H9 (cell line): Measurements from ENCODE around the gene GALT. TPM values are rescaled to one million over a fixed set of nuclear protein-coding genes. Genes with fewer than 3 reads are reported as not detected.

Experiments
- DNase-seq: peaks from one replicate; pipeline ENCODE4 v3.0.0-alpha.2; 2017
- H2AFZ ChIP-seq: one replicate; pipeline ENCODE4 v1.6.1; 2013; ENCODE audit warnings: mild to moderate bottlenecking, low read length, control low read depth, moderate library complexity
- H2AK5ac ChIP-seq: 2 replicates; pipeline ENCODE4 v1.6.1; 2013; ENCODE audit warnings: low read length, control low read depth, mixed read lengths; ENCODE audit not compliant: insufficient read length
- H2BK120ac ChIP-seq: one replicate; pipeline ENCODE4 v1.6.1; 2013; ENCODE audit warnings: low read depth, mild to moderate bottlenecking, low read length, control low read depth, inconsistent platforms; ENCODE audit not compliant: poor library complexity, severe bottlenecking
- H2BK12ac ChIP-seq: 2 replicates; pipeline ENCODE4 v1.6.1; 2013; ENCODE audit warnings: low read length, control low read depth, mixed read lengths, low read depth; ENCODE audit not compliant: insufficient read length
- H2BK15ac ChIP-seq: 2 replicates; pipeline ENCODE4 v1.6.1; 2013; ENCODE audit warnings: low read depth, low read length, control low read depth
- H2BK20ac ChIP-seq: one replicate; pipeline ENCODE4 v1.6.1; 2013; ENCODE audit warnings: low read depth, mild to moderate bottlenecking, low read length, control low read depth, inconsistent platforms; ENCODE audit not compliant: poor library complexity, severe bottlenecking
- H2BK5ac ChIP-seq: 2 replicates; pipeline ENCODE4 v1.6.1; 2013; ENCODE audit warnings: low read length, control low read depth, mixed read lengths; ENCODE audit not compliant: insufficient read length
- H3K14ac ChIP-seq: 2 replicates; pipeline ENCODE4 v1.6.1; 2013; ENCODE audit warnings: low read length, control low read depth; ENCODE audit not compliant: insufficient read depth
- H3K18ac ChIP-seq: 2 replicates; pipeline ENCODE4 v1.6.1; 2013; ENCODE audit warnings: low read depth, mild to moderate bottlenecking, mixed read lengths, low read length, control low read depth; ENCODE audit not compliant: insufficient read length
- H3K23ac ChIP-seq: 2 replicates; pipeline ENCODE4 v1.6.1; 2013; ENCODE audit warnings: low read length, control low read depth, mixed read lengths, low read depth; ENCODE audit not compliant: insufficient read length
- H3K23me2 ChIP-seq: 2 replicates; pipeline ENCODE4 v1.6.1; 2013; ENCODE audit warnings: low read depth, mild to moderate bottlenecking, mixed read lengths, low read length, control low read depth; ENCODE audit not compliant: insufficient read length, poor library complexity, severe bottlenecking
- H3K27ac ChIP-seq: 2 replicates; pipeline ENCODE4 v1.5.1; 2013; ENCODE audit warnings: low read length, control low read depth, mixed read lengths, low read depth; ENCODE audit not compliant: insufficient read length
- H3K27me3 ChIP-seq: 2 replicates; pipeline ENCODE4 v1.6.1; 2013; ENCODE audit warnings: low read length, control low read depth, inconsistent platforms; ENCODE audit not compliant: insufficient read depth
- H3K4ac ChIP-seq: 2 replicates; pipeline ENCODE4 v1.6.1; 2013; ENCODE audit warnings: low read depth, mild to moderate bottlenecking, control low read depth, inconsistent platforms, low read length, moderate library complexity
- H3K4me1 ChIP-seq: 2 replicates; pipeline ENCODE4 v1.6.1; 2013; ENCODE audit warnings: low read length, control low read depth, inconsistent platforms; ENCODE audit not compliant: insufficient read depth
- H3K4me2 ChIP-seq: 2 replicates; pipeline ENCODE4 v1.6.1; 2013; ENCODE audit warnings: low read length, control low read depth, mixed read lengths; ENCODE audit not compliant: insufficient read length, insufficient read depth
- H3K56ac ChIP-seq: 2 replicates; pipeline ENCODE4 v1.6.1; 2013; ENCODE audit warnings: low read depth, mild to moderate bottlenecking, mixed read lengths, low read length, control low read depth; ENCODE audit not compliant: insufficient read length
- H3K79me1 ChIP-seq: 2 replicates; pipeline ENCODE4 v1.6.1; 2013; ENCODE audit warnings: low read depth, mild to moderate bottlenecking, moderate library complexity, low read length, control low read depth, inconsistent platforms; ENCODE audit not compliant: insufficient read depth, poor library complexity, severe bottlenecking
- H3K79me2 ChIP-seq: 2 replicates; pipeline ENCODE4 v1.6.1; 2013; ENCODE audit warnings: low read length, control low read depth, inconsistent platforms; ENCODE audit not compliant: insufficient read depth
- H3K9ac ChIP-seq: 2 replicates; pipeline ENCODE4 v1.6.1; 2013; ENCODE audit warnings: low read length, control low read depth, mixed read lengths; ENCODE audit not compliant: insufficient read length; ENCODE audit errors: extremely low read depth
- H3K9me3 ChIP-seq: one replicate; pipeline ENCODE4 v1.6.1; 2013; ENCODE audit warnings: low read depth, low read length, inconsistent platforms; ENCODE audit not compliant: control insufficient read depth
- H3T11ph ChIP-seq: one replicate; pipeline ENCODE4 v1.6.1; 2013; ENCODE audit warnings: mild to moderate bottlenecking, low read length, control low read depth, inconsistent platforms
- H4K20me1 ChIP-seq: one replicate; pipeline ENCODE4 v1.6.1; 2013; ENCODE audit not compliant: control insufficient read depth, insufficient read length, insufficient read depth
- H4K5ac ChIP-seq: 2 replicates; pipeline ENCODE4 v1.6.1; 2013; ENCODE audit warnings: low read depth, mild to moderate bottlenecking, mixed read lengths, low read length, control low read depth; ENCODE audit not compliant: insufficient read length
- H4K8ac ChIP-seq: replicated peaks from 2 replicates; pipeline ENCODE4 v1.6.1; 2013; ENCODE audit warnings: low read length, control low read depth, mixed read lengths, low read depth; ENCODE audit not compliant: insufficient read length
- H4K91ac ChIP-seq: 2 replicates; pipeline ENCODE4 v1.6.1; 2013; ENCODE audit warnings: low read depth, mild to moderate bottlenecking, moderate library complexity, mixed read lengths, low read length, control low read depth; ENCODE audit not compliant: insufficient read length
- H3K27ac Mint-ChIP-seq, 3 experiments: 2 replicates in 2 of 3; 3 replicates in 1 of 3; pipeline ENCODE4 v1.8.0; 2020 to 2021; ENCODE audit warnings: mixed read lengths in 3 of 3, mild to moderate bottlenecking in 1 of 3, moderate library complexity in 1 of 3
- H3K27me3 Mint-ChIP-seq: 2 replicates; pipeline ENCODE4 v1.8.0; 2021; ENCODE audit warnings: low read depth, mild to moderate bottlenecking, moderate library complexity, mixed read lengths
- H3K36me3 Mint-ChIP-seq, 3 experiments: 2 replicates in 2 of 3; 3 replicates in 1 of 3; pipeline ENCODE4 v1.8.0; 2020 to 2021; ENCODE audit warnings: low read depth in 3 of 3, mixed read lengths in 3 of 3; ENCODE audit not compliant: insufficient read depth in 1 of 3
- H3K4me1 Mint-ChIP-seq, 2 experiments: 2 replicates each; pipeline ENCODE4 v1.8.0; 2020; ENCODE audit warnings: mixed read lengths in 2 of 2
- H3K4me3 Mint-ChIP-seq, 2 experiments: 2 replicates in 1 of 2; 3 replicates in 1 of 2; pipeline ENCODE4 v1.8.0; 2020 to 2021; ENCODE audit warnings: mild to moderate bottlenecking in 2 of 2, mixed read lengths in 2 of 2, moderate library complexity in 1 of 2
- H3K9me3 Mint-ChIP-seq, 2 experiments: 2 replicates in 1 of 2; 3 replicates in 1 of 2; pipeline ENCODE4 v1.8.0; 2020; ENCODE audit warnings: mild to moderate bottlenecking in 2 of 2, mixed read lengths in 2 of 2, moderate library complexity in 1 of 2
- total RNA-seq: library from RNA; stranded (reverse); gene quantifications from 2 replicates; pipeline ENCODE4 v1.2.1, GENCODE V29; 2021
- TF ChIP-seq, protein P1 (sequence below): fragments of 200-600 bp; sonication (generic); conservative IDR thresholded peaks from 3 replicates; pipeline ENCODE4 v1.8.0; 2021; ENCODE audit warnings: antibody characterized with exemption, mild to moderate bottlenecking

GALT gene
- total RNA-seq, 1 experiment from 2014 or later = 41.5 TPM

DNA sequence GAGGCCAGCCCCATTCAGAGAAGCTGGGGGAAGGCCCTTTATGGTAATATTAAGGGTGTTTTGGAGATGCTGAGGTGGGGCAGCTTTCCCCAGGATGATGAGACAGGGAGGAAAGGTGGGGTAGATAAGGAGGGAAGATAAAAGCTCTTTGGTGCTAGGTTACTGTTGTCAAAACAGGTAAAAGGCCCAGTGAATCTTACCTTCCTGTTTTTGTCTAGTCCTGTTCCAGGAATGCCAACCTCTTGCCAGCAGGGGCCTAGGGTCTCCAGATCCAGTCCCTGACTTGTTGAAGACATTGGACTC, 16.8 kb downstream of the GALT start:
- H4K91ac ChIP-seq = no peak overlapping the region
- TF ChIP-seq, protein P1, sequence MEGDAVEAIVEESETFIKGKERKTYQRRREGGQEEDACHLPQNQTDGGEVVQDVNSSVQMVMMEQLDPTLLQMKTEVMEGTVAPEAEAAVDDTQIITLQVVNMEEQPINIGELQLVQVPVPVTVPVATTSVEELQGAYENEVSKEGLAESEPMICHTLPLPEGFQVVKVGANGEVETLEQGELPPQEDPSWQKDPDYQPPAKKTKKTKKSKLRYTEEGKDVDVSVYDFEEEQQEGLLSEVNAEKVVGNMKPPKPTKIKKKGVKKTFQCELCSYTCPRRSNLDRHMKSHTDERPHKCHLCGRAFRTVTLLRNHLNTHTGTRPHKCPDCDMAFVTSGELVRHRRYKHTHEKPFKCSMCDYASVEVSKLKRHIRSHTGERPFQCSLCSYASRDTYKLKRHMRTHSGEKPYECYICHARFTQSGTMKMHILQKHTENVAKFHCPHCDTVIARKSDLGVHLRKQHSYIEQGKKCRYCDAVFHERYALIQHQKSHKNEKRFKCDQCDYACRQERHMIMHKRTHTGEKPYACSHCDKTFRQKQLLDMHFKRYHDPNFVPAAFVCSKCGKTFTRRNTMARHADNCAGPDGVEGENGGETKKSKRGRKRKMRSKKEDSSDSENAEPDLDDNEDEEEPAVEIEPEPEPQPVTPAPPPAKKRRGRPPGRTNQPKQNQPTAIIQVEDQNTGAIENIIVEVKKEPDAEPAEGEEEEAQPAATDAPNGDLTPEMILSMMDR = no peak
- H3K23me2 ChIP-seq = peaks cover 13% of the 10 kb centered on the region
- no peak overlapping the region for H3K27ac ChIP-seq
- Mint-ChIP-seq H3K36me3 (peaks cover 6 to 9% (median 8%) of the 10 kb centered on the region in 3 experiments; a peak in 6 of 7 replicates), H3K27me3 (peaks cover 1% of the 10 kb centered on the region; the same call in 1 of the 2 replicates), H3K27ac (no peak overlapping the region; a peak in 2 of 7 replicates), H3K9me3 (no peaks in the 10 kb centered on the region), H3K4me1 (peaks cover 7 to 8% of the 10 kb centered on the region in 2 experiments), H3K4me3 (no peak overlapping the region)
- H3K9ac ChIP-seq = no peak overlapping the region
- H3K9me3 ChIP-seq = no peaks in the 10 kb centered on the region
- no peak overlapping the region for H3K56ac ChIP-seq
- H2BK120ac ChIP-seq = no peak overlapping the region
- no peak overlapping the region for H4K5ac ChIP-seq
- H2AFZ ChIP-seq = no peak overlapping the region
- H3K27me3 ChIP-seq = no peaks in the 10 kb centered on the region
- DNase-seq = no peak
- H3K4me1 ChIP-seq = no peaks in the 10 kb centered on the region
- no peak overlapping the region for H2AK5ac ChIP-seq
- H2BK15ac ChIP-seq = no peak overlapping the region
- no peak overlapping the region for H3K14ac ChIP-seq
- no peak overlapping the region for H3K23ac ChIP-seq
- H3K4me2 ChIP-seq = no peak overlapping the region
- H3K4ac ChIP-seq = no peak overlapping the region
- H3K79me1 ChIP-seq = no peaks in the 10 kb centered on the region
- no peaks in the 10 kb centered on the region for H4K20me1 ChIP-seq
- H2BK12ac ChIP-seq = no peak overlapping the region
- no peak overlapping the region for H3K18ac ChIP-seq
- H2BK20ac ChIP-seq = no peak overlapping the region
- no peak overlapping the region for H2BK5ac ChIP-seq
- no peaks in the 10 kb centered on the region for H3K79me2 ChIP-seq
- no peak overlapping the region for H3T11ph ChIP-seq
- H4K8ac ChIP-seq = no peak overlapping the region
